Endodermal cell (in vitro differentiated cells): Measurements from ENCODE around the gene PLSCR4. TPM values are rescaled to one million over a fixed set of nuclear protein-coding genes. Genes with fewer than 3 reads are reported as not detected.

ENCODE experiments used
- DNase-seq: peaks from one replicate; pipeline ENCODE4 v3.0.0-alpha.2; 2017
- H3K27ac ChIP-seq: 2 replicates; pipeline ENCODE4 v1.5.1; 2013; ENCODE audit warnings: mild to moderate bottlenecking, low read depth, low read length, moderate library complexity
- H3K27me3 ChIP-seq: 2 replicates; pipeline ENCODE4 v1.6.1; 2013; ENCODE audit warnings: mild to moderate bottlenecking, low read length, moderate library complexity; ENCODE audit not compliant: insufficient read depth, control insufficient read depth, poor library complexity, severe bottlenecking
- H3K36me3 ChIP-seq: 2 replicates; pipeline ENCODE4 v1.7.0; 2013; ENCODE audit warnings: mild to moderate bottlenecking, low read length, moderate library complexity; ENCODE audit not compliant: control insufficient read depth, insufficient read depth
- H3K4me1 ChIP-seq: one replicate; pipeline ENCODE4 v1.7.0; 2013; ENCODE audit warnings: low read length; ENCODE audit not compliant: control insufficient read depth, insufficient read depth
- H3K4me3 ChIP-seq: 2 replicates; pipeline ENCODE4 v1.5.1; 2013; ENCODE audit warnings: mild to moderate bottlenecking, low read length, moderate library complexity
- H3K9ac ChIP-seq: 2 replicates; pipeline ENCODE4 v1.6.1; 2013; ENCODE audit warnings: mild to moderate bottlenecking, low read length, moderate library complexity; ENCODE audit not compliant: poor library complexity, severe bottlenecking; ENCODE audit errors: extremely low read depth
- H3K9me3 ChIP-seq: 2 replicates; pipeline ENCODE4 v1.6.1; 2013; ENCODE audit warnings: mild to moderate bottlenecking, low read length, moderate library complexity; ENCODE audit not compliant: control insufficient read depth
- H3K27ac Mint-ChIP-seq: 2 replicates; pipeline ENCODE4 v1.8.0; 2020; ENCODE audit warnings: mixed read lengths
- H3K27me3 Mint-ChIP-seq: 2 replicates; pipeline ENCODE4 v1.8.0; 2021; ENCODE audit warnings: mild to moderate bottlenecking, mixed read lengths; ENCODE audit not compliant: insufficient read depth
- H3K36me3 Mint-ChIP-seq: 2 replicates; pipeline ENCODE4 v1.8.0; 2020; ENCODE audit warnings: low read depth, mixed read lengths
- H3K4me1 Mint-ChIP-seq: 2 replicates; pipeline ENCODE4 v1.8.0; 2020; ENCODE audit warnings: mixed read lengths
- H3K4me3 Mint-ChIP-seq: 2 replicates; pipeline ENCODE4 v1.8.0; 2020; ENCODE audit warnings: mild to moderate bottlenecking, moderate library complexity, mixed read lengths
- H3K9me3 Mint-ChIP-seq: 2 replicates; pipeline ENCODE4 v1.8.0; 2020; ENCODE audit warnings: mild to moderate bottlenecking, mixed read lengths
- CTCF ChIP-seq: fragments of 200-600 bp; sonication (generic); conservative IDR thresholded peaks from 2 replicates; pipeline ENCODE4 v1.5.0; 2021; ENCODE audit warnings: antibody characterized with exemption, mild to moderate bottlenecking
- WGBS, 2 experiments: methylation state at CpG; one replicate each; pipeline versions ENCODE4 v1.1.5 to v1.1.7; 2013; ENCODE audit warnings: missing lambda C conversion rate in 2 of 2, mixed read lengths in 1 of 2; ENCODE audit not compliant: insufficient coverage in 1 of 2, insufficient read length in 1 of 2; 5-methylcytosine and 5-hydroxymethylcytosine counted together
- total RNA-seq, 2 donors: library from RNA; stranded (reverse); fragmentation: NEBNext Ultra II Directional in 1 of 2; extraction: Animal tissue kit (Norgen Biotek cat#: 25700) in 1 of 2; gene quantifications; 2 replicates in 1 of 2; 3 replicates in 1 of 2; pipeline ENCODE4 v1.2.1, GENCODE V29; 2021

Gene PLSCR4
- total RNA-seq, 2 donors from 2014 or later: 9.3 to 12.3 TPM

- Histone ChIP-seq H3K4me3 (no peak overlapping the region), H3K4me1 (no peaks in the 10 kb centered on the region), H3K36me3 (no peaks in the 10 kb centered on the region), H3K27me3 (no peaks in the 10 kb centered on the region), H3K9ac (no peak overlapping the region), H3K9me3 (no peaks in the 10 kb centered on the region), H3K27ac (no peak overlapping the region)
- H3K27me3 Mint-ChIP-seq: peaks cover 19% of the 10 kb centered on the region
- H3K4me3 Mint-ChIP-seq: no peak overlapping the region
- H3K4me1 Mint-ChIP-seq: peaks cover 17% of the 10 kb centered on the region
- no peak for DNase-seq
- H3K27ac Mint-ChIP-seq: no peak overlapping the region
- no peaks in the 10 kb centered on the region for H3K9me3 Mint-ChIP-seq
- no peak for TF ChIP-seq CTCF
- H3K36me3 Mint-ChIP-seq: peaks cover 1% of the 10 kb centered on the region
Observed at GRCh38 chr3:146164071-146164470, 86.8 kb downstream of the PLSCR4 start.

DNA sequence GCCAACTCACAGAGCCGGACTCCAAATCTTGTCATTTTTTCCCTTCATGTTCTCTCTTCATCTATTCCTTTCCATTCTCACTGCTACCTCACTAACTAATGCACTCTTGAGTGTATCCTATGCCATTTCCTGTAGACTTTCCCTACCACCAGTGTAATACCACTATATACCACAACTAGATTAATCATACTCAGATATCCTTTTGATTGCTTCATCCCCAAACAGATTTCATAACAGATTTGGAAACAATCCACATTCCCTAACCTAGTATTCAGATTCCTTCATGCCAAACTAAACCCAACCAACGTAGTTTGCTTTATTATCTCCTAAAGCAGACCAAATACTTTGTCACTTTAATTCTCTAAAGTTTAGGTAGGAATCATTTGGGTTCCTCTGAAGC is 87.3 kb downstream of the PLSCR4 start:
- H3K27ac Mint-ChIP-seq: no peak overlapping the region

DNA sequence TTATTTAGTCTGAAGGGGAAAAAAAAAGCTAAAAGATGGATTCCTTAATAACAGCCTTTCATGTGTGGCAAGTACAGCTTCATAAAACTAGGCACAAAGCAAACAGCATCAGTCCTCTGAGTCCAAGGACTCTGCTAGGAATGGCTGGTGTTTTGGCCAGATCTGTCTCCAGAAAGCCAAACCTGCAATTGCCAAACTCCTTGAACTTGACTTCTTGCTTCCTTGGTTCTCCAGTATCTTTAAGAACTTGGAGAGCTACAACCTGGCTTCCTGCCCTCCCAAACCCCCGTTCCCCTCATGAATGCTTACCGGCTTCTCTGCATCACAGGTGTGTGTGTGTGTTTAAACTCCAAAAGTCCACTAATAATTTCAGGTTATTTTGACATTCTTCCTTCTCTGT is 88.3 kb downstream of the PLSCR4 start:
- no peak for DNase-seq
- no peaks in the 10 kb centered on the region for H3K27me3 ChIP-seq
- peaks cover 2% of the 10 kb centered on the region for H3K36me3 ChIP-seq
- Mint-ChIP-seq H3K9me3 (no peaks in the 10 kb centered on the region), H3K36me3 (peaks cover 1% of the 10 kb centered on the region), H3K4me3 (peak overlapping the region; percentile 73), H3K27ac (no peak overlapping the region), H3K27me3 (peaks cover 19% of the 10 kb centered on the region), H3K4me1 (peaks cover 23% of the 10 kb centered on the region)
- H3K4me1 ChIP-seq: no peaks in the 10 kb centered on the region
- H3K9ac ChIP-seq: no peak overlapping the region
- TF ChIP-seq CTCF: no peak
- H3K9me3 ChIP-seq: no peaks in the 10 kb centered on the region
- WGBS, 2 experiments: 96 to 100% methylated on average over 1 to 2 of the region's 2 CpGs
- H3K27ac ChIP-seq: no peak overlapping the region
- no peak overlapping the region for H3K4me3 ChIP-seq

More for the DNA sequence above, 87.3 kb downstream of the PLSCR4 start:
- no peak overlapping the region for H3K4me3 Mint-ChIP-seq
- H3K9ac ChIP-seq: no peak overlapping the region
- peaks cover 19% of the 10 kb centered on the region for H3K4me1 Mint-ChIP-seq
- H3K4me3 ChIP-seq: no peak overlapping the region
- 88 to 93% methylated on average over 2 of the region's 2 CpGs for WGBS, 2 experiments
- H3K27me3 Mint-ChIP-seq: peaks cover 19% of the 10 kb centered on the region
- no peak for DNase-seq
- peak; percentile 42 for TF ChIP-seq CTCF
- no peaks in the 10 kb centered on the region for H3K9me3 ChIP-seq
- H3K36me3 Mint-ChIP-seq: peaks cover 1% of the 10 kb centered on the region
- no peaks in the 10 kb centered on the region for H3K4me1 ChIP-seq
- no peaks in the 10 kb centered on the region for H3K36me3 ChIP-seq
- no peak overlapping the region for H3K27ac ChIP-seq
- H3K27me3 ChIP-seq: no peaks in the 10 kb centered on the region
- no peaks in the 10 kb centered on the region for H3K9me3 Mint-ChIP-seq
